KMS-11 (cell line): ENCODE results near the gene PGAM5.

ENCODE experiments used
- H2AFZ ChIP-seq: fragments of 200-600 bp; sonication (generic); 2 replicates; pipeline ENCODE4 v1.6.1; 2016; ENCODE audit warnings: antibody characterized with exemption, mixed run types, low read depth
- H3K27ac ChIP-seq: fragments of 200-600 bp; sonication (generic); 2 replicates; pipeline ENCODE4 v1.6.1; 2016; ENCODE audit warnings: mild to moderate bottlenecking, mixed run types
- H3K27me3 ChIP-seq: fragments of 200-600 bp; sonication (generic); 2 replicates; pipeline ENCODE4 v1.6.1; 2017; ENCODE audit warnings: mild to moderate bottlenecking, low read depth, mixed run types, moderate library complexity; ENCODE audit not compliant: insufficient read depth
- H3K36me3 ChIP-seq: fragments of 200-600 bp; sonication (generic); 2 replicates; pipeline ENCODE4 v1.6.1; 2017; ENCODE audit warnings: mild to moderate bottlenecking, mixed run types; ENCODE audit not compliant: insufficient read depth
- H3K4me1 ChIP-seq: fragments of 200-600 bp; sonication (generic); 2 replicates; pipeline ENCODE4 v1.6.1; 2016; ENCODE audit warnings: mild to moderate bottlenecking, low read depth, mixed run types; ENCODE audit not compliant: poor library complexity, severe bottlenecking
- H3K4me2 ChIP-seq: fragments of 200-600 bp; sonication (generic); 2 replicates; pipeline ENCODE4 v1.7.0; 2016; ENCODE audit warnings: mild to moderate bottlenecking, mixed run types
- H3K4me3 ChIP-seq: fragments of 200-600 bp; sonication (generic); IDR thresholded peaks from 2 replicates; pipeline ENCODE4 v1.6.1; 2017; ENCODE audit warnings: low read depth, low read length, mixed read lengths; ENCODE audit not compliant: insufficient read depth
- H3K79me2 ChIP-seq: fragments of 200-600 bp; sonication (generic); 2 replicates; pipeline ENCODE4 v1.6.1; 2016; ENCODE audit warnings: low read depth, mixed run types; ENCODE audit not compliant: insufficient read depth
- H3K9ac ChIP-seq: fragments of 200-600 bp; sonication (generic); 2 replicates; pipeline ENCODE4 v1.6.1; 2016; ENCODE audit warnings: mild to moderate bottlenecking, mixed run types
- H4K20me1 ChIP-seq: fragments of 200-600 bp; sonication (generic); 2 replicates; pipeline ENCODE4 v1.6.1; 2016; ENCODE audit warnings: mild to moderate bottlenecking, mixed run types; ENCODE audit not compliant: insufficient read depth
- CTCF ChIP-seq: fragments of 200-600 bp; sonication (generic); conservative IDR thresholded peaks from 2 replicates; pipeline ENCODE4 v1.6.1; 2017; ENCODE audit warnings: low read depth, mild to moderate bottlenecking, antibody characterized with exemption, low read length, moderate library complexity, mixed read lengths

The PGAM5 gene

GRCh38 chr12:132724506-132725241 is 14.0 kb downstream of the PGAM5 start:
- H3K36me3 ChIP-seq = no peaks in the 10 kb centered on the region
- H3K4me2 ChIP-seq = no peak overlapping the region
- no peaks in the 10 kb centered on the region for H3K27me3 ChIP-seq
- H3K4me1 ChIP-seq = no peaks in the 10 kb centered on the region
- no peaks in the 10 kb centered on the region for H3K79me2 ChIP-seq
- no peak overlapping the region for H3K9ac ChIP-seq
- H3K4me3 ChIP-seq = no peak overlapping the region
- H2AFZ ChIP-seq = no peak overlapping the region
- H3K27ac ChIP-seq = no peak overlapping the region
- no peaks in the 10 kb centered on the region for H4K20me1 ChIP-seq
- TF ChIP-seq CTCF = no peak

DNA sequence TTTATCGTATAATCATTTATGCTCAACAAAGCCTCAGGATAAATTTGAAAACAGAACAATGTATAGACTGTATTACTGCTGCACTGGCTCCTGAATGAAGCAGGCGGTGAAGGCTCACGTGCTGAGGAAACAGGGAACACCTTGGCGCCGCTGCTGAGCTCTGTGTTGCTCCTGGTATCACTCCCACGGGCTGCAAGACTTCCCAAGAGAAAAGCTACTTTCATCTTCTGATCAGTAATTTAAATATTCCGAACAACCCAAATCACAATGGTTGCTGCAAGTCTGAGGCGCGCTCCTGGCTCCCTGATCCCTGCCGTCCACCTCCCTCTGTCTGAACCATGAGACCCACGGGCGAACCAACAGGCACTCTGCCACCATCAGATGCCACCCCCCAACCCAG is 15.7 kb downstream of the PGAM5 start:
- Histone ChIP-seq H2AFZ (no peak overlapping the region), H3K79me2 (no peaks in the 10 kb centered on the region), H3K4me2 (no peak overlapping the region), H3K4me3 (no peak overlapping the region), H3K36me3 (no peaks in the 10 kb centered on the region), H3K9ac (no peak overlapping the region), H4K20me1 (no peaks in the 10 kb centered on the region), H3K27ac (no peak overlapping the region), H3K4me1 (no peaks in the 10 kb centered on the region), H3K27me3 (no peaks in the 10 kb centered on the region)
- TF ChIP-seq CTCF = no peak

DNA sequence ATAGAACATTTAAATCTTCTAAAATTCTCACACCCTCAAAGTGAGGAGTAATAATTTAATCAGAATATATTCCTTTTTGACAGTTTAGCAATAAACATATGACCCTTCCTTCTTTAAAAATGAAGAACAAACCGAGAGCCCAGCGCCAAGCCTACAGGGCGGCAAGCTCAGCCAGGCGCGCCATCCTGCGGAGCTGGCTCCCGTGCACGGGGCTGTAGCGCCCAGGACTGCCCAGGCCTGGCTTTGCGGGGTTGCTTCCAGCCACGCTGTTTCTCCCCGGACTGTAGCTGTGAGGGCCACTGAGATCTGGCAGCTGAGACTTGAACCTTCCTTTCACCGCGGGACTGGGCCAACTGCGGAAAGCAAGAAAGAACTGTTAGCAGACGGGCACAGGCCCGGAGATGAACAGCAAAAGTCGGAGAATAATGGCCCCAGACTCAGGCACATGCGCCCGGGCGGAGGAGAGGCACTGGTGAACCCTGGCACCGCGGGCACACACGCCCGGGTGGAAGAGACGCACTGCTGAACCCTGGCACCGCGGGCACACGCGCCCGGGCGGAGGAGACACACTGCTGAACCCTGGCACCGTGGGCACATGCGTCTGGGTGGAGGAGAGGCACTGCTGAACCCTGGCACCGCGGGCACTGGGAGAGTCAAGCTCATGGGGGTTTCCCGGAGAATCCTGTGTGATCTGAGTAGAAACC is 16.6 kb downstream of the PGAM5 start:
- Histone ChIP-seq H3K36me3 (no peaks in the 10 kb centered on the region), H3K27me3 (no peaks in the 10 kb centered on the region), H4K20me1 (no peaks in the 10 kb centered on the region), H3K9ac (no peak overlapping the region), H2AFZ (no peak overlapping the region), H3K4me2 (no peak overlapping the region), H3K4me1 (no peaks in the 10 kb centered on the region), H3K4me3 (no peak overlapping the region), H3K79me2 (no peaks in the 10 kb centered on the region), H3K27ac (no peak overlapping the region)
- no peak for TF ChIP-seq CTCF

DNA sequence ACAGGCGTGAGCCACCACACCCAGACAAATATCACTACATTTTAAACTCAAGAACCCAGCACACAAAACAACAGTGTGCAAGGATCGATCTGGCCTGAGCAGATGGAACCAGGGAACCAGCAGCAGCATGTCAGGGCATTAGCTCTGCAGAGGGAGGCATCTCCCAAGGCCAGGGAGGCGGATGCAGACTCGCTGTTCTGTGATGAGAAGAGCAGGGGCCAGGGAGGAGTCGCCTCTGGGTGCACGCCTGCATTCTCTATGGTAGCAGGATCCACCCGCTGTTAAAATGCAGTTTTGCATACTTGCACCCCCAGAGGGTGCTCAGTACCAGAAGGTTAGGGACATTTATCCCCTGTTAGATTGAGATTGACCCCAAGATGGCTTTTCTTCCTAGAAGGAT is 17.9 kb downstream of the PGAM5 start:
- no peaks in the 10 kb centered on the region for H4K20me1 ChIP-seq
- H3K36me3 ChIP-seq = no peaks in the 10 kb centered on the region
- no peak overlapping the region for H2AFZ ChIP-seq
- no peaks in the 10 kb centered on the region for H3K79me2 ChIP-seq
- no peak overlapping the region for H3K4me3 ChIP-seq
- no peak overlapping the region for H3K27ac ChIP-seq
- no peaks in the 10 kb centered on the region for H3K27me3 ChIP-seq
- no peak overlapping the region for H3K4me2 ChIP-seq
- H3K4me1 ChIP-seq = no peaks in the 10 kb centered on the region
- TF ChIP-seq CTCF = no peak
- H3K9ac ChIP-seq = no peak overlapping the region
